Activated CD8-positive, alpha-beta memory T cell treated with anti-CD3 and anti-CD28 coated beads, Interleukin-2, amount 10 ng/mL, durations not matched to agents 7 days and 5 days (primary cell): Measurements from ENCODE around the gene ADAM12. TPM values are rescaled to one million over a fixed set of nuclear protein-coding genes. Genes with fewer than 3 reads are reported as not detected.

Source experiments
- ATAC-seq: fragments of 150-1000 bp; cut with Tn5 transposase; one replicate; pipeline ENCODE4 v1.10.0; 2021; ENCODE audit warnings: moderate library complexity
- CTCF ChIA-PET: fragments of 350-600 bp; sonication (Branson Sonifier 250); formaldehyde crosslinking; loops from one replicate; lab custom pipeline; 2021; ENCODE audit warnings: antibody characterized with exemption; lab: Charles Lee
- DNase-seq: peaks from one replicate; pipeline ENCODE4 v3.0.0-alpha.2; 2020
- H3K27ac Mint-ChIP-seq: one replicate; pipeline ENCODE4 v1.8.0; 2021; ENCODE audit warnings: mild to moderate bottlenecking, mixed read lengths
- H3K27me3 Mint-ChIP-seq: one replicate; pipeline ENCODE4 v1.8.0; 2021; ENCODE audit warnings: mixed read lengths
- H3K36me3 Mint-ChIP-seq: one replicate; pipeline ENCODE4 v1.8.0; 2021; ENCODE audit warnings: mild to moderate bottlenecking, mixed read lengths
- H3K4me1 Mint-ChIP-seq: one replicate; pipeline ENCODE4 v1.8.0; 2021; ENCODE audit warnings: mixed read lengths
- H3K4me3 Mint-ChIP-seq: one replicate; pipeline ENCODE4 v1.8.0; 2021; ENCODE audit warnings: mild to moderate bottlenecking, moderate library complexity, mixed read lengths
- H3K9me3 Mint-ChIP-seq: one replicate; pipeline ENCODE4 v1.8.0; 2022; ENCODE audit warnings: low read depth, mixed read lengths
- total RNA-seq, 2 experiments: library from RNA; stranded (reverse); gene quantifications; one replicate each; pipeline ENCODE4 v1.2.3, GENCODE V29; 2021

The ADAM12 gene
- total RNA-seq, 2 experiments from 2014 or later = 0.67 TPM; not detected in 1

DNA sequence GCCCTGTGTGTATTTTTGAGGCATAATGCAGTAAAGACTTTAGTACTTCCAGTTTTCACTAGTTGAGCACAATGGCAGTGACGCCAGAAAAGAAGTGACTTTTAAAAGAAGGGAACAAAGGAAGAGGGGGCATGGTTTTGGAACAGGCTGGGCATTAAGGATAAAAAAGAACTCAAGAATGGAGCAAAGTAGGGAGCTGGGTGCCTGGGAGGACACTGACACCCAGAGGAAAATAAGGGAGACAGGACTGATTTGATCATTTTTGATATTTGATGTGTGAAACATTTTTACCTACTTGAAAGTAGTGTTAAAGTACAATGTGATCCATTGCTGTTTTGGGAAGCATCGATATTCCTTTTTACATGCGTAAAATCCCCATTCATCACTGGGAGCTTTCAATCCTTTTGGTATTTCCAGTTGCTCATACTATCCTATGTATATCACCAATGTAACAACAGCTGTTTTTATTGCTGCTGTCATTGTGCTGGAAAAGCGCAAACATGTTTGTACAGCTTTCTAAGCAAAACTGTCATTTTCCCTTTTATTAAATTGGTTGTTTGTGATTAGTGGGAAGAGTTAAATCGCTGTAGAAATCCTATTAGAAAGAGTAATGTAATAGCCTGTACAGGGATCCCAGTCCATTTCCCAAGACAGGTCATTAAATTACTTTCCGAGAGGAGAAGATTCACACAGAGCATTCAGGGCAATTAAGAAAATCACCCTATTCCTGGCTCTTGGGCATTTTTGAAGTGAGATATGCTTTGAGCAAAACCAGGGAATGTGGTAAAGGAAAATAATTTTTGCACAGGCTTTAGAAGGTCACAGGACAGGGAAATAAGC, 85.2 kb downstream of the ADAM12 start:
- ATAC-seq = no peak
- no peak for DNase-seq
- Mint-ChIP-seq H3K4me3 (no peak overlapping the region), H3K9me3 (no peaks in the 10 kb centered on the region), H3K27me3 (no peaks in the 10 kb centered on the region), H3K4me1 (no peaks in the 10 kb centered on the region), H3K36me3 (no peaks in the 10 kb centered on the region), H3K27ac (no peak overlapping the region)
- CTCF ChIA-PET = no interaction called here

DNA sequence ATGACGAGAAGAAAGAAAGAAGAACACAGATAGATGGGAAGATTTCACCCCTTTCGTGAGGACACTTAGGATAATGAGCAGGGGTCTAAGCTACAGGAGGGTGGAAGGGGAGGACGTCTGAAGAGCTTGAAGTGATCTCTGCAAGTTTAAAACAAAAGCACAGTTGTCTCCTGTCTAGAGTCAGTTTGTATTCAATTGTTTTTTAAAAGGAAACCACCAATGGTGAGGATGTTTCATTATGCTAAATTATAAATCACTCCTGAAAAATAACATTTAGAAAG, 85.9 kb downstream of the ADAM12 start:
- Mint-ChIP-seq H3K9me3 (no peaks in the 10 kb centered on the region), H3K4me1 (no peaks in the 10 kb centered on the region), H3K36me3 (no peaks in the 10 kb centered on the region), H3K27me3 (no peaks in the 10 kb centered on the region), H3K4me3 (no peak overlapping the region), H3K27ac (no peak overlapping the region)
- DNase-seq = no peak
- CTCF ChIA-PET = no interaction called here
- no peak for ATAC-seq

DNA sequence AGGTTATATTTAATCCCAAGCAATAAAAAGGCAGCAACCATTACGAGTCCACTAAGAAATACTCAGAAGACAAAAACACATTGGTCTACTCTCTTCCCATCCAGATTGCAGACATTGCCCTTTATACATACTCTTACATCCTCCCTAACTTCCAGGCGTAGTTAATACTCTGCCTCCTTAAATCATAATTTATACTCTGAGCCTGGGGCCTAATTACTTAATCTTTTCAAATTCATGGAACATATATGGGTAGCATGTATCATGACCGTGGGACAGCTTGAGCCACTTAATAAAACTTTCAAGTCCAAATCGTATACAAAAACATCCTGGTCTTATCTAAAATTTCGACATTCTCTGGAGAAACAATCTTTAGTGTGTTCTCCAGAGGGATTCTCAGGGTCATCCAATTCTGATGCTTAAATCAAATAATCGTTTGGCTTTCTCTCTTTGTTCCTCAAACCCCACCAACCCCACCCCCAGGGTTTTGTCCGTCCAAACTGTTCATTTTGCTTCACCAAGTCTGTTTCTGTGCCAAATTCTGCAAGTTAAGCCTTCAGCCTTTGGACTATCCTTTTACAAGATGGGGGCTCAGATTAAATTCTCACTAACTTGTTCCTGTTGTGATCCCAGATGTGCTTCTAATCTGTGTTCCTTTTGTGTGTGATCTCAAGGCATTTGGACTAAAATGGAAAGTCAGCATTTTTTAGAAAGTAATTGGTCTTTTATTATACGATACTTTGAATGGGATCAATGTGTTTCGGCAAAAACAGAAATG, 86.4 kb downstream of the ADAM12 start:
- no peak for DNase-seq
- CTCF ChIA-PET = no interaction called here
- H3K27ac Mint-ChIP-seq = no peak overlapping the region
- no peaks in the 10 kb centered on the region for H3K9me3 Mint-ChIP-seq
- no peak for ATAC-seq
- no peaks in the 10 kb centered on the region for H3K4me1 Mint-ChIP-seq
- H3K4me3 Mint-ChIP-seq = no peak overlapping the region
- no peaks in the 10 kb centered on the region for H3K27me3 Mint-ChIP-seq
- H3K36me3 Mint-ChIP-seq = no peaks in the 10 kb centered on the region

DNA sequence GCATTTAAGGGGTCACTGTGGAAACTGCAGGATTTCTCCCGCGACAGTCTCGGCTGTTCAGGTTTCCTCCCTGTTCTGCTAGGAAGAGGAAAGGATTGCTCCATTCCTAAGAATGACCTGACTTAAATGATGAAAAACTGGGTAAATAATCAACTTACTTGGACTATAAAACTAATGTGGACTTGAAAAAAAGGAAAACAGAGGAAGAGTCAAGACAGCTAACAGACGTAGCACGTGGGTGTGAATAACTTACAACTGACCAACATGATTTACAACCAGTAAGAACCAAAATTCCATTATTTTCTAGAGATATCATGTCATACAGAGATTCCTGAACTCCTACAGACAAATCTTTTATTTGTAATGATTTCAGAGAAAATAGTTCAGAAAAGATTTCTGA, 93.8 kb downstream of the ADAM12 start:
- H3K9me3 Mint-ChIP-seq = peaks cover 2% of the 10 kb centered on the region
- no peak overlapping the region for H3K27ac Mint-ChIP-seq
- no peaks in the 10 kb centered on the region for H3K27me3 Mint-ChIP-seq
- ATAC-seq = no peak
- no peaks in the 10 kb centered on the region for H3K4me1 Mint-ChIP-seq
- no peaks in the 10 kb centered on the region for H3K36me3 Mint-ChIP-seq
- CTCF ChIA-PET = no interaction called here
- no peak overlapping the region for H3K4me3 Mint-ChIP-seq
- no peak for DNase-seq

DNA sequence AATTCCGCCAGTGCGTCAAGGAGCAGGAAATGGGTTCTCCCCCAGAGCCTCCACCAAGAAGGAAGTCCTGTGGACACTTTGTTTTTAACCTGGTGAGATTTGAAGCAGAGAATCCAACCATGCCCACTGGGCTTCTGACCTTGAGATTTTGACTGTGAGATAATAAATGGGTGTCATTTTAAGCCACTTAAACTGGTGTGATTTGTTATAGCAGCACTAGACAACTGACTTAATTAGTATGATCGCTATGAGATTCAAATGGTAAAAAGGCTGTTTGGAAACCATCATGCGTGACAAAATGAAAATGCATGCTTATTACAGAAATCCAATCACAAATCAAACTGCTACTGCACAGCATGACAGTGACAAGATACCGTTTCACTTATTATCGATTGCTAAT, 98.0 kb downstream of the ADAM12 start:
- H3K27ac Mint-ChIP-seq = no peak overlapping the region
- no peaks in the 10 kb centered on the region for H3K9me3 Mint-ChIP-seq
- no peak for ATAC-seq
- no peaks in the 10 kb centered on the region for H3K4me1 Mint-ChIP-seq
- DNase-seq = no peak
- no peaks in the 10 kb centered on the region for H3K36me3 Mint-ChIP-seq
- H3K4me3 Mint-ChIP-seq = no peak overlapping the region
- CTCF ChIA-PET = no interaction called here
- H3K27me3 Mint-ChIP-seq = no peaks in the 10 kb centered on the region

DNA sequence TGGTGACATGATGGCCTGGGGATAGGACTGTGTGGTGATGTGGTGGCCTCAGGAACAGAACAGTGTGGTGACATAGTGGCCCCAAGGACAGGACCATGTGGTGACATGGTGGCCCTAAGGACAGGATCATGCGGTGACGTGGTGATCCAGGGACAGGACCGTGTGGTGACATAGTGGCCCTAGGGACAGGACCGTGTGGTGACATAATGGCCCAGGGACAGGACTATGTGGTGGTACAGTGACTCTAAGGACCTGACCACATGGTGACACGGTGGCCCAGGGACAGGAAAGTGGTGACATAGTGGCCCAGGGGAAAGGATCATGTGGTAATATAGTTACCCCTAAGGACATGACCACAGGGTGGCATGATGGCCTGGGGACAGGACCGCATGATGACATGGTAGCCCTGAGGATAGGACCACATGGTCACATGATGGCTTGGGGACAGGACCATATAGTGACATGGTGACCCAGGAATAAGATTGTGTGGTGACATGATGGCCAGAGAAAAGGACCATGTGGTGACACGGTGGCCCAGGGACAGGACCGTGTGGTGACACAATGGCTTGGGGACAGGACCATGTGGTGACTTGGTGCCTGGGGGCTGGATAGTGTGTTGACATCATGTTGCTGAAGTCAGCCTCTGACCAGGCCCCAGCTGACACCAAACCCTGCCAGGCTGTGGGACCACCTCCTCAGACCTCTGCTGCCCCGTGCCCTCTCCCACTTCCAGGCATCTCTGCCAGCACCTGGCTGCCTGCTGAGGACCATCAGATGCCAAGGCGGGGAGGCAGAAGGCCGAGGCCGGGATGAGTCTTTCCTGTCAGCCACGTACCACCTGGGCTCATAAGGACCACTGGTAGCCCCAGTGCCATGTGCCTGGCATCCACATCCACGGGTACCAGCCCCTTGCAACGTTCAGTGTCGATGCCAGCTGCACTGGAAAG, 99.5 kb downstream of the ADAM12 start:
- H3K27me3 Mint-ChIP-seq = no peaks in the 10 kb centered on the region
- H3K4me1 Mint-ChIP-seq = no peaks in the 10 kb centered on the region
- no peak overlapping the region for H3K27ac Mint-ChIP-seq
- ATAC-seq (no peak), DNase-seq (no peak)
- no peaks in the 10 kb centered on the region for H3K9me3 Mint-ChIP-seq
- H3K36me3 Mint-ChIP-seq = no peaks in the 10 kb centered on the region
- CTCF ChIA-PET = no interaction called here
- no peak overlapping the region for H3K4me3 Mint-ChIP-seq

DNA sequence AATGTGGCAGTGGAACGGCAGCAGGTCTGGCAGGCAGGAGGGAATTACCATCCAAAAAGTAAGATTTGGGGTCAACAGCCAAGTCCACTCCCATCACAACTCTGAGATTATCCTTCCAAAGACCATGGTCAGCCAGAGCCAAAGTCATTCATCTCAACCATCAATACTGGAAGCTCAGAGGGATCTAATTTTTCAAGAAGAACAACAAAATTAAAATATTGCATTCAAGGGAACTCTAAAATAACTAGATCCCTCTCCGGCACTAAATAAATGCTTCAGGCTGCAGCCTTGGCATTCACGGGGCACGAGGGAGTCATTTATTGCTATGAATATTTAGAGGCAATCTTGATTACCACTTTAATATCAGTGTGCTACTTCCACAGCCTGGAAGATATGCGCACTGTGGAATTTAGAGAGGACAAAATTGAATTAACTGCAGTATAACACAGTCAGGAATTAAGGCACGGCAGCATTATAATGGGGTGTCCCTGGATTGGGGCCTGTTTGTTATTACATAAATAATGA, 102.0 kb downstream of the ADAM12 start:
- no peak for DNase-seq
- H3K4me3 Mint-ChIP-seq = no peak overlapping the region
- CTCF ChIA-PET = no interaction called here
- H3K36me3 Mint-ChIP-seq = no peaks in the 10 kb centered on the region
- H3K9me3 Mint-ChIP-seq = no peaks in the 10 kb centered on the region
- no peaks in the 10 kb centered on the region for H3K4me1 Mint-ChIP-seq
- ATAC-seq = no peak
- no peaks in the 10 kb centered on the region for H3K27me3 Mint-ChIP-seq
- H3K27ac Mint-ChIP-seq = no peak overlapping the region

DNA sequence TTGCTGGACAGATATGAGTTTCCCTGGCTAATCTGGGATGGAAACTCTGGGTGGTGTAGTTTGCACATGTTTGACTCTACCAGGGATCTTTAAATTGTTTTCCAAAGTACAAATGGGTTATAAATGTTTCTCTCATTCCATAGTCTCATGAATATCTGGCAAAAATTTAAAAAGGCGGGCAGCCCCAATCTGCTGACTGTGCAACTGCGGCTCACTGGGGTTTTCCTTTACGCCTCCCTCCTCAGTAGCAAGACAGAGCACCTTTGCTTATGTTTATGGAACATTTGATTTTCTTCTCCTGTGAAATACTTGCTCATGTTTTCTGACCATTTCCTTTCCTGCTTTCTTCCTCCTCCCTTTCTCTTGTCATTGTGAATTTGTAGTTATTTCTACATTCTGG, 105.0 kb downstream of the ADAM12 start:
- H3K36me3 Mint-ChIP-seq = no peaks in the 10 kb centered on the region
- no peaks in the 10 kb centered on the region for H3K9me3 Mint-ChIP-seq
- H3K4me1 Mint-ChIP-seq = no peaks in the 10 kb centered on the region
- H3K4me3 Mint-ChIP-seq = no peak overlapping the region
- DNase-seq (no peak), ATAC-seq (no peak)
- CTCF ChIA-PET = no interaction called here
- no peak overlapping the region for H3K27ac Mint-ChIP-seq
- no peaks in the 10 kb centered on the region for H3K27me3 Mint-ChIP-seq

DNA sequence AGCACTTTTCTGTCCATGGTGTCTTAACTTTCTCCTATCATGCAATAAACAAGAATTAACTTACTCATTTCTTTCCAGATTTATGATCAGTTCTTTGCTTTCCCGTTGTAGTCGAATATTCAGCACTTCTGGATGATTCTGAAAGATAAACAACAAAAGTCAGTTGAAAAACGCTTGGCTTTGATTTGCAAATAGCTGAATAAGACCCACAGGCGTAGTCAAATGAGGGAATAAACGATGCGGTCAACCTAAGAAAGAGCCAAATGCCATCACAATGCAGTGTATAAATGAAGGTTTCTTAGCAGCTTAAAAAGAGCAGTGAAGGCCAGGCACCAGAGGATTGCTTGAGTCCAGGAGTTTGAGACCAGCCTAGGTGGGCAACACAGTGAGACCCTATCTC, 109.4 kb downstream of the ADAM12 start:
- Mint-ChIP-seq H3K4me1 (no peaks in the 10 kb centered on the region), H3K27me3 (no peaks in the 10 kb centered on the region), H3K4me3 (no peak overlapping the region), H3K27ac (no peak overlapping the region), H3K36me3 (no peaks in the 10 kb centered on the region), H3K9me3 (no peaks in the 10 kb centered on the region)
- no peak for DNase-seq
- CTCF ChIA-PET = no interaction called here
- ATAC-seq = no peak

DNA sequence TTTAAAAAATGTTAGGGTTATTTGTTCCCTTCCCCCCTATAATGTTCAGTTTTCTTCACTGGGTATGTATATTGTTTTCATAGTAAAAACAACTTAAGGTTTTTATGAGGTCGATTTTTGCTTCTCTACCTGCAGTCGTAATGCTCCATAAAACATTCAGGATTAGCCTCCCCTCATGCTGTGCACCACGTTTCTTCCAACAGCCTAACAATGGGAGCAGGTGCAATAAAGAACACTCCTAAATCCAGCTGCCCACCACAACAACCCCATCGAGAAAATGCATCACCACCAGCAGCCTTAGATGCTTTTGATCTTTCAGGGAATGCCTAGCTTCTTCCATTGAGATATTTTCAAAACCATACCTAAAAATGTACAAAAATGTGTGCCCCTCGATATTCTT, 111.1 kb downstream of the ADAM12 start:
- CTCF ChIA-PET = no interaction called here
- H3K27ac Mint-ChIP-seq = no peak overlapping the region
- no peak for ATAC-seq
- DNase-seq = no peak
- no peaks in the 10 kb centered on the region for H3K27me3 Mint-ChIP-seq
- no peaks in the 10 kb centered on the region for H3K36me3 Mint-ChIP-seq
- no peaks in the 10 kb centered on the region for H3K9me3 Mint-ChIP-seq
- no peak overlapping the region for H3K4me3 Mint-ChIP-seq
- no peaks in the 10 kb centered on the region for H3K4me1 Mint-ChIP-seq

DNA sequence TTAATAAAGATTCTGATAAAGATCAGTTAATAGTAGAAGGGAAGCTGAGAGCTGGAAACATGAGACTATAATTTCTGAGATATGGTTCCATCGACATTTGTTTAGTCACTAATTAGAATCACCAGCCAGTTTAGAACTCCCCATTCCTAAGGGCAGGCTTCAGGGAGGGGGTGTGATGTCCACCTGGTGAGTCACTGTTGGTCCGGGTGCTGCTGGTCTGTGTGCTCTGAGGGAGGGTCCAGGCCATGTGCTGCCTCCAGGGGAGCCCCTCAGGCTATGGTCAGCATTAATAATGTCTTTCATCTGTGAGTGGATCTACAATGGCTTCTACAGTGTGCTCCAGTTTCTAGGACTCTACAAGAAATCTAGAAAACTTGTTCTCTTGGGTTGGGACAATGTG, 115.8 kb downstream of the ADAM12 start:
- CTCF ChIA-PET = no interaction called here
- ATAC-seq = no peak
- Mint-ChIP-seq H3K27ac (no peak overlapping the region), H3K36me3 (no peaks in the 10 kb centered on the region), H3K9me3 (peaks cover 2% of the 10 kb centered on the region), H3K4me3 (no peak overlapping the region), H3K27me3 (no peaks in the 10 kb centered on the region), H3K4me1 (no peaks in the 10 kb centered on the region)
- DNase-seq = no peak

DNA sequence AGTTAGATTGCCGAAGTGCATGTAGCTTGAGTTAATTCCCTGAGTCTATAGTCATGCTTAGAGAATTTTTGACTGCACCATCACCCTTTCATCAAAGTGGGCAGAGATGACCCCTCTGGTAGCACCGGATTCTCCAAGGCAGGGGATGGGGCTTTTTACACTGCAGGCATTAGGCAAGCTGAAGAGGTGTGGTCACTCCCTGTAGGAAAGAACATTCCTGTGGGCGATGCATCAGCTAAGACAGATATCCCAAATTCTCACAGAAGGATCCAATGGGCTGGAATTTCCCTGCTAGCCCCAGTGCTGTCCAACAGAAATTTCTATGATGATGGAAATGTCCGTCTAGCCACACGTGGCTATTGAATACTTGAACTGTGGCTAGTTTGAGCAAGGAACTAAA, 118.2 kb downstream of the ADAM12 start:
- ATAC-seq (no peak), DNase-seq (no peak)
- H3K36me3 Mint-ChIP-seq = no peaks in the 10 kb centered on the region
- no peak overlapping the region for H3K27ac Mint-ChIP-seq
- CTCF ChIA-PET = no interaction called here
- H3K4me1 Mint-ChIP-seq = no peaks in the 10 kb centered on the region
- no peak overlapping the region for H3K4me3 Mint-ChIP-seq
- H3K27me3 Mint-ChIP-seq = no peaks in the 10 kb centered on the region
- H3K9me3 Mint-ChIP-seq = peaks cover 5% of the 10 kb centered on the region
